HG03354 (cell line): ENCODE measurements around the gene TFF3.
"Not testable (repeated sequence)": the region's sequence is repeated elsewhere in the genome, so short reads cannot be mapped to it uniquely, and the experiment has no call there.

Source experiments
- ATAC-seq: cut with Tn5 transposase; IDR thresholded peaks from one replicate; pipeline ENCODE4 v1.9.1; 2021; ENCODE audit warnings: mild to moderate bottlenecking; ENCODE audit not compliant: unreplicated experiment, poor library complexity, severe bottlenecking

The TFF3 gene

GRCh38 chr21:42293649-42294272 lies 21.4 kb downstream of the TFF3 start:
- ATAC-seq = no peak

GRCh38 chr21:42292563-42293142 lies 22.6 kb downstream of the TFF3 start:
- ATAC-seq = not testable (repeated sequence)

GRCh38 chr21:42291751-42292562 lies 23.3 kb downstream of the TFF3 start:
- no peak for ATAC-seq

- no peak for ATAC-seq
Measured at GRCh38 chr21:42291003-42291750, 24.0 kb downstream of the TFF3 start.

GRCh38 chr21:42290505-42290904 lies 24.7 kb downstream of the TFF3 start:
- ATAC-seq = no peak

- ATAC-seq = no peak
Measured at GRCh38 chr21:42289926-42290325, 25.3 kb downstream of the TFF3 start.

GRCh38 chr21:42288962-42289361 lies 26.2 kb downstream of the TFF3 start:
- no peak for ATAC-seq

GRCh38 chr21:42287193-42288083 lies 27.8 kb downstream of the TFF3 start:
- ATAC-seq = no peak

- ATAC-seq = peak; percentile 60
Measured at GRCh38 chr21:42286416-42286815, 28.8 kb downstream of the TFF3 start.

- peak; percentile 25 for ATAC-seq
Measured at GRCh38 chr21:42285569-42286245, 29.5 kb downstream of the TFF3 start.

- ATAC-seq = no peak
Measured at GRCh38 chr21:42282715-42283114, 32.5 kb downstream of the TFF3 start.

- ATAC-seq = no peak
Measured at GRCh38 chr21:42282021-42282420, 33.2 kb downstream of the TFF3 start.

GRCh38 chr21:42281181-42281680 lies 34.0 kb downstream of the TFF3 start:
- no peak for ATAC-seq

GRCh38 chr21:42280356-42281180 lies 34.6 kb downstream of the TFF3 start:
- ATAC-seq = no peak

- no peak for ATAC-seq
Measured at GRCh38 chr21:42279888-42280287, 35.3 kb downstream of the TFF3 start.

GRCh38 chr21:42279341-42279871 lies 35.8 kb downstream of the TFF3 start:
- ATAC-seq = no peak

GRCh38 chr21:42278451-42279149 lies 36.6 kb downstream of the TFF3 start:
- ATAC-seq = no peak
